Adipose tissue (tissue), 3 donors: ENCODE results near the gene ATXN2. TPM values are rescaled to one million over a fixed set of nuclear protein-coding genes. Genes with fewer than 3 reads are reported as not detected.
"Not testable (repeated sequence)": the region's sequence is repeated elsewhere in the genome, so short reads cannot be mapped to it uniquely, and the experiment has no call there.

Experiments
- H3K27ac ChIP-seq: one replicate; pipeline ENCODE4 v1.5.1; 2013; ENCODE audit warnings: low read depth, low read length
- WGBS, 3 donors: extraction: QIAGEN DNeasy Blood & Tissue Kit; methylation state at CpG; one replicate each; pipeline ENCODE4 v1.1.7; 2013; 5-methylcytosine and 5-hydroxymethylcytosine counted together
- polyA plus RNA-seq, 3 donors: library from polyadenylated mRNA; stranded (reverse); fragments of 200-250 nt; gene quantifications; one replicate each; pipeline ENCODE4 v1.2.3, GENCODE V29; 2013
- donor health status: healthy with polysubstance abuse.
- donor health status: Bipolar disorder and iron deficiency.
- donor health status: healthy.

Gene ATXN2
- polyA plus RNA-seq, 3 donors = 10.6 to 24.7 (median 19.9) TPM

GRCh38 chr12:111467092-111467856, 131.8 kb downstream of the ATXN2 start:
- no peak overlapping the region for H3K27ac ChIP-seq
- 80 to 84% (median 83%) methylated on average over 3 of the region's 3 CpGs for WGBS, 3 donors

DNA sequence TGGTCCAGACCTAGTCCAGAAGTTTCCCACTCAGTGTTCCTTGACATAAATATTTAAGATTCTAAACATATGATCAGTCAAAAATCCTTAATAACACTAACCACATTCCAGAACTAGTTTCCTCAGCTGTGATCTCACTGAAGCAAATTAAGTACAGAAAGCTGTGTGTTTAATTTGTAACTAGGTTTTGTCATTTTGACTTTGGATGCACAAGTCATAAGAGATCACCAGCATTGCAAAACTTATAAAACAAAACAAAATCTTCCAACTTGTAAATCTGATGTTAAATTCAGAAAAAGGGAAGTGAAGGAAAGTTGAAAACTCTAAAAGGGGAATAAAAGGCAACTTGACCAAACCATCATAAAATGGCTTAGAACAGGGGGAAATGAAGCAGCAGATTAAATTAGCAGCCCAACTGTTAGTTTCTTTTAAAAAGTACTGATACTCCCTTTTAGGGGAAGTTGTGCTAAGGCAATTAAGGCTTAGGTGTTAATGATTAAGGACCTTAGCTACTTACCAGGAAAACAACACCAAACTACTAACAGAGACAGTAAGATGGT, 136.8 kb downstream of the ATXN2 start:
- H3K27ac ChIP-seq = no peak overlapping the region

GRCh38 chr12:111460111-111460510, 139.0 kb downstream of the ATXN2 start:
- WGBS, 3 donors = 97 to 98% (median 98%) methylated on average over 11 of the region's 11 CpGs
- H3K27ac ChIP-seq = not testable (repeated sequence)

DNA sequence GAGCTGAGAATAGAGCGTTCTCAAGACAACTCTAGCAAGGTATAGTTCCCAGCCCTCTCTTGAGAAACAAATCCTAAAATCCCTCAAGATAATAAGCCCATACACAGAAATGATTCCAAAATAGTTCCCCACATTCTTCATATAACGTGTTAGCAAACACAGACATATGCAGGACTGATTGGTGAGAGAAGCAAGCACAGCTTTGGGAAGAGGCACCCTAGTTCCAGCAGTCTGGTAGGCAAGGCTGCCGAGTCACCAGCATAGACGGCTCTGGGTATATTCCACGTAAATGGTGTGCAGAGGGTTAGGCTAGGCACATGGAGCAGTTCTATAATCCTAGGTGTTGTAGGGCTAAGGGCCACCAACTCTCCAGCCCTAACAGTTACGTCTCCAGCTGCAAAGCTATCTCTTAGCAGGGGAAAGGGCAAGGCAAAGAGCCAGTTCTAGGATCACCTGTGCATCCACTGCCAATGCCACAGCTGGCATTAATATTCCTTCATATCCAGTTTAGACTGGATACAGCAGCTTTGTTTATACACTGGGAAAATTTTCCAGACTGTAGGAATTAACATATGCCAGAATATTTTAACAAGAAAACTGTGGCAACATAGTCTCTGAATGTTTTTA, 140.5 kb downstream of the ATXN2 start:
- H3K27ac ChIP-seq = no peak overlapping the region
- WGBS, 3 donors = 73 to 93% (median 90%) methylated on average over 6 of the region's 6 CpGs

DNA sequence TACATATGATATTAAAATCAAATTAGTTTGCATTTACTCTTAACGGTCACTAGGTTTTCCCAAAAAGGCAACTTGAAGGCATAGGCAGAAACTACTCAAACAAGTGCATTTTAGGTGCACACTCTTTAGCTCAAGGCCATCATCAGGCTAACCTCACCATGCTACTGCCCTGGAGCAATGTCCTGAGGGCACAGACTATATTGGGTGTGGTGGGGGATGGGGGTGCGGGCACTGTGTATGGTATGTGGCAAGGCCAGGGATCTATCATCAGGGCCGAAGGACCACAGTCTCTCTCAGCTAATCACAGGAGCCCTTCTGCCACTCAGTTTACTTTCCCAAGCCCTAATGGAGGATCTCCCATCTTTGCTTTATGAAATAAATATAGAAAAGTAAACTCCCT, 141.5 kb downstream of the ATXN2 start:
- WGBS, 3 donors = 78 to 96% (median 93%) methylated on average over 3 of the region's 3 CpGs
- no peak overlapping the region for H3K27ac ChIP-seq

DNA sequence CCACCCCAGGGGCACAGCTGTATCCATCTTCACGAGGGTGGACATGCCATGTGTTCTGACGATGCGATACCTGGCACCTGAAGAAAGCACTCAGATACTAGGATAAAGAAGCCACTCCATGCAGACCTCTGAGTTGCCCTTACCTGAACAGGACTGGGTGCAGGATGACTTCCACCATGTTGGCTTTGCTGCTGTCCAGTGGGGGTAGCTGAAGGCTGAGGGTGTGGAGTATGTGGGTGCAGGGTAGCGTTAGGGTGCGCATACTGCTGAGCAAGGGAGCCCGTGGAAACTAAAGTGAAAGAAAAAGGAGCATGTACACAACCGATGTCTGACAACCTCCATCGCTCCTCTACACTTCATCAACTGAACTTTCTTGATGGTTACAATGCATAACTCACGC, 142.0 kb downstream of the ATXN2 start:
- 90 to 98% (median 95%) methylated on average over 9 of the region's 9 CpGs for WGBS, 3 donors
- no peak overlapping the region for H3K27ac ChIP-seq

DNA sequence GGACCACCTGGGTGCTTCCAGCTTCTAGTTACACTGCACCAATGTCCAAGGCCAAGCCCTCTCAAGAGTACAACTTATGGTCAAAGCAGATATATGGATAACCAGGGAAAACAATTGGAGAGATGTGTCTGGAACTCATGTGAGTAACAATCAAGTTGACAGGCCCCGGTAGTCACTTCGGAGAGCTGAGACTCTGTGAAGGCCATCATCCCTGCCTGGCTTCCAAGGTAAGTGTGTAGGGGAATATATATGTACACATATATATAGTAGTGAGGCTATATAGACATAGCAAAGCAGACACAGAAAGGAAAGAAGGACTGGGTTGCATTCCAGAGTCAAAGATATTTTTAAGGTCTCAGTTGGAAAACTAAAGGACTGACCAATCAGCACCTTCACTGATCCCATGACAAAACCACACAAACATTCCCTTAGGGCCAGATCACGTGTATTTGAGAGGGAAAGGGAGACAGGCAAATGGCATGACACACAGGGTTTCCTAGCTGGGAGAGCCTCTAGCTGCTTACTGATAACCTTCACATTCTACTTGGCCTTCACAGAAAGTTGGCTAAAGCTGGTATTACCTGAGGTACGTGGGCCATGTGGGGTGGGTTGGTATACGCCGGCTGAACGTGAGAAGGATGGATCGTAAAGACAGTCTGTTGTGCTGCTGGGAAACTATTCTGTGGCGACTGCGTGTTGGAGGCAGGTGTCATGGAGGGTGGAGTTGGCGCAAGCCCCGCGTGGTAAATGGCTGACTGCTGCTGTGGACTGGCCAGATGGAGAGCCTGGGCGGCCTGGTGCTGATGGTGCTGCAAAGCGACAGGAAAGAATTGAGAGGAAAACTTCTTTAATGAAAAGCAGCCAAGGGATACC, 143.4 kb downstream of the ATXN2 start:
- WGBS, 3 donors = 85 to 92% (median 90%) methylated on average over 15 of the region's 15 CpGs
- no peak overlapping the region for H3K27ac ChIP-seq

GRCh38 chr12:111454716-111455447, 144.2 kb downstream of the ATXN2 start:
- WGBS, 3 donors = 74 to 83% (median 81%) methylated on average over 11 of the region's 11 CpGs
- no peak overlapping the region for H3K27ac ChIP-seq

DNA sequence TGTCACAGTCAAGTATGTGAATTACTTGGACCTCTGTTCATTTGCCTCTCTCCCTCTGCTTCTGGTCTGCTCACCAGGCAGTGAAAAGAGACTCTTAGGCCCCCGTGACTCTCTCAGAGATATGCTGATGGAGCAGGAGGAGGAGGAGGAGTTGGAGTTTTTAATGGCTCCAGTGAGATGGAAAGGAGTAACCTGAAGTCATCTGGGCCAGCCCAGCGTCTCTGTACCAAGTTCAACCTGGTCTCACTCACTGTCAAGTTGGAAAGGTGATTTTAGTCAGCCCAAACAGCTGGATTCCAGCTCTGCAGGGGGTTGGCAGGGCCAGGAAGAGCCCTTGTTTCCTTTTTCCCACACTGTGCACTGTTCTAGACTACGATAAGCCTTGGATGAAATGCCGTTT, 144.8 kb downstream of the ATXN2 start:
- 67 to 80% (median 77%) methylated on average over 4 of the region's 4 CpGs for WGBS, 3 donors
- no peak overlapping the region for H3K27ac ChIP-seq

DNA sequence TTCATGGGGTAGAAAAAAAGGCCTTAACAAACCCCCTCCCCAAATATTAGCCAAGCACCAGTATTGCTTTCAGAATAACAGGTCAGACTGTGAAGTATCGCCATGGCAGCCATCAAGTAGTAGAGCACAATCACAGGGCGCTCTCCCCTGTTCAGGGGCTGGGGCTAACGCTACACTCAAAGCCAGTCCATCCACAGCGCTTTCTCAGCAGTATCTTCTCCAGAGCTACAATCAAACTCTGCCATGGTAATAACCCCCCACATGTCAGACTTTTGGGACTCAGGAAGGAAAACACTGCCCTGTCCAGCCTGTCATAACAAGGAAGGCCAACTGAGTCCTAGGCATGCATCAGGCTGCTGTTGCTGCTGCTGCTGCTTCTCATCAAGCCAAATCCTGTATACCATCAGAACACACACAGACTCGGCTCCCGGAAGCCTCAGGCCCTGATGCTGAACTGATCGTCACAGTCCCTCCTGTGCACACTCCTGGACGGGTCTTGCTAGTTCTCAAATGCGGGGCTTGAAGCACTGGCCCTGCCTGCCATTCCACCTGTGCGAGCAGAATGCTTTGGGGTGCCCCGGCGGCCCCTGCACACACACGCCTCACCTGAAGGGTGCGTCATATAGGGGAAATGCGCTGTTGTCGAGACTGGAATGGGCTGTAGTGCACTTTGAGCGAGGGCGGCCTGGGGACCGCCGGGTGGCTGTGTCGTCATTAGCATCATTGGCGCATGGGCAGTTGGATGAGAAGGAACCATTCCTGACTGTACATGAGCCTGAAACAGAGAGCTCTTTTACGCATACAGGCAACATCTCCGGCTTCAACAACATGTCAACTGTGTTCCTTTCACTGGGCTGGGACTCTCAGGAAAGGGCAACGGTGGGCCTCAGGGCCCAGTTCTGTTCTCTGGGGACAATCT, 145.8 kb downstream of the ATXN2 start:
- H3K27ac ChIP-seq = no peak overlapping the region
- 93% methylated on average over 25 of the region's 25 CpGs for WGBS, 3 donors

DNA sequence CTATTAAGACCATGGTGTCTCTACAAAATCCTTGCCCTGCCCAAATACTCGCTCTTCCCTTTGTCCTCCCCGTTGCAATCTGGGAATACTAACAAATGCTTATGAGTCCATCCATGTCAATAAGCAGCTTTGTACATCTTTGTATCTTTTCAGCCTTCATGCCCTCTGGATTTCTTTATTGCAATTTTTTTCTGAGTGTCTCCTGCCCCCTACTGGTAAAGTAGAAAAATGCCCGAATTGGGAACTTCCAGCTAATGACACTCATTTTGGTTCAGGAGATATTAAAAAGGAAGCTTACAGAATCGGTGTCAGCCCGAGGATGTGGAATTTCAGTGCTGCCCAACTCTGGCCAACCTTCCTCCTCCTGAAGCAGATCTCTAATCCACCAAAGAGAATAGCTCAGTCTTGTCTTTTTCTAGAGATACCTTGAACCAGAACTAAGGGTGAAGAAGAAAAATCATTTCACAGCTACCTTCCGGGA, 147.4 kb downstream of the ATXN2 start:
- 28 to 32% (median 29%) methylated on average over 6 of the region's 6 CpGs for WGBS, 3 donors

DNA sequence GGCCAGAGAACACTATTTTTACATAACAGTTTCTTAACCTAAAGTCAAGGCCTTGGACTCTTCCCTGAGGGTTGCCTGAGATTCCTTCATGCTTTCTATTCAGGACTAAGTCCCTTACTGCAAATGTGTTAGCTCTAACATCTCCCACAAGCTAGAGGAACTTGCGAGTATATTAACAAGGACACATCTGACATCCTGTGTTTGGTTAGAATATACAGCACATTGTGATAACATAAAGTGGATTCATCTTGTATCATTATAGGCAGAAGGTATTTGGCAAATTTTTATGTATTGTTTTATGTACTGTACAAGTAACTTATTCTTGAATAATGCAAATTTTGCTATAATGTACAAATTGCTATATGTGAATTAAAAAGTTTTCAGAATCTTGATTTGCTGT, 147.9 kb downstream of the ATXN2 start:
- 46 to 58% (median 52%) methylated on average over 1 of the region's 1 CpG for WGBS, 3 donors
- H3K27ac ChIP-seq = no peak overlapping the region

More for the DNA sequence above, 147.4 kb downstream of the ATXN2 start:
- no peak overlapping the region for H3K27ac ChIP-seq

GRCh38 chr12:111450676-111451075, 148.4 kb downstream of the ATXN2 start:
- H3K27ac ChIP-seq = no peak overlapping the region
- 72 to 85% (median 77%) methylated on average over 4 of the region's 4 CpGs for WGBS, 3 donors

DNA sequence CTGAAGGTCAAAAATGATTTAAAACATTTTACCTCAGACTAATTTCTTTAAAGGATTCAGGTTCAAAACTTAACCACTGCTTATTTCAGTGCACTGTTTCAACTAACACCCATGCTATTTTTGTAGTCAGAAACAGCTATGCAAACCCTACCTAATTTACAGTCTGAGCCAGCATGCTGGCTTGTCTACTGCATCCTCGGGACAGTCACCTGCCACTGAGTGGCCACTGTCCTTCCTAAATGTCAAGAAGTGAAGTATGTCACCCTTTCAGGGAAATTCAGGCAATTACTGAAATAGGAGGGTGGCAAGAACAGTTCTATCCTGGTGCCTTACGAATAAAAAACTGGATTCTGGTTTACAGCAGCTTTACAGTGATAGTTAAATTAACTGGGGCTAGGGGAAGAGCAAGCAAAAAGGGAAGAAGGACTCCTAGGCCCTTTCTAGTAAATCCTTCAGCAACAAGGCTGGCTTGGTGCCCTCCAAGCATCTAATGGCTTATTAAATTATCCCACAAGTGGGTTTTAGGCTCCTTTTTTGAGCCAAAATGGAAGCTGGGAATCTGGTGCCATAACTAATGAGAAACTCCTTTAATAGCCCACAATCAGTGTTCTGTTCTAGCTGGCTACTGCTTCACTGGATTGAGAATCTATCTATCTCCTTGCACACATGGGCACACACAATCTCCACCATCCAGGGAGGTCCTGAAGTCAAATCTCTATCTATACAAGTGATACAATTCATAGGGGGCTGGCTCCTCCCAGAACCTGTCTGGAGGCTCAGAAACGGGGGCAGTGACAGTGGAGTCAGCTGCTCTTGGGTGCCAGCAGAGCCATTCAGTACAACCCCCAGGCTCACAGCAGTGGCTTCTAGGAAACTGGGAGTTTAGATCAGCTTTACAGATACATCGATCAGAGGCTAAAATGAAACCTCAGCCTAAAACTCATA, 150.0 kb downstream of the ATXN2 start:
- WGBS, 3 donors = 71 to 77% (median 73%) methylated on average over 4 of the region's 4 CpGs
- H3K27ac ChIP-seq = no peak overlapping the region

GRCh38 chr12:111448266-111448830, 150.8 kb downstream of the ATXN2 start:
- WGBS, 3 donors = 65 to 75% (median 68%) methylated on average over 9 of the region's 9 CpGs
- no peak overlapping the region for H3K27ac ChIP-seq
